ENCODE measurements around the gene NHSL2.

DNA sequence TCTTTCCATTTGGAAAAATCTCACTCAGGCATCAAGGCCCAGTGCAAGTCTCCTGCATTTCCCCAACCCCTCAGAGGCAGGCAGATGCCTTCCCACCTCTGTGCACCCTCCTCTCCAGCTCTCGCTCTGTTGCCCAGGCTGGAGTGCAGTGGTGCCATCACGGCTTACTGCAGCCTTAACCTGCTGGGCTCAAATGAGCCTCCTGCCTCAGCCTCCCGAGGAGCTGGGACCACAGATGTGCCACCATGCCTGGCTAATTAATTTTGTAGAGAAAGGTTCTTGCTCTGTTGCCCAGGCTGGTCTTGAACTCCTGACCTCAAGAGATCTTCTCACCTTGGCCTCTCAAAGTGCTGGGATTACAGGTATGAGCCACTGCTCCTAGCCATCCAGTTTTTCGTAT is 95.8 kb downstream of the NHSL2 start:
- TF ChIP-seq RCOR1 (IDR thresholded peaks at IDR 0.05; ENCODE audit: low read length), result no peak
- no peak for TF ChIP-seq GABPA (IDR thresholded peaks at IDR 0.05; ENCODE audit: low read depth)
- TF ChIP-seq, protein P1, sequence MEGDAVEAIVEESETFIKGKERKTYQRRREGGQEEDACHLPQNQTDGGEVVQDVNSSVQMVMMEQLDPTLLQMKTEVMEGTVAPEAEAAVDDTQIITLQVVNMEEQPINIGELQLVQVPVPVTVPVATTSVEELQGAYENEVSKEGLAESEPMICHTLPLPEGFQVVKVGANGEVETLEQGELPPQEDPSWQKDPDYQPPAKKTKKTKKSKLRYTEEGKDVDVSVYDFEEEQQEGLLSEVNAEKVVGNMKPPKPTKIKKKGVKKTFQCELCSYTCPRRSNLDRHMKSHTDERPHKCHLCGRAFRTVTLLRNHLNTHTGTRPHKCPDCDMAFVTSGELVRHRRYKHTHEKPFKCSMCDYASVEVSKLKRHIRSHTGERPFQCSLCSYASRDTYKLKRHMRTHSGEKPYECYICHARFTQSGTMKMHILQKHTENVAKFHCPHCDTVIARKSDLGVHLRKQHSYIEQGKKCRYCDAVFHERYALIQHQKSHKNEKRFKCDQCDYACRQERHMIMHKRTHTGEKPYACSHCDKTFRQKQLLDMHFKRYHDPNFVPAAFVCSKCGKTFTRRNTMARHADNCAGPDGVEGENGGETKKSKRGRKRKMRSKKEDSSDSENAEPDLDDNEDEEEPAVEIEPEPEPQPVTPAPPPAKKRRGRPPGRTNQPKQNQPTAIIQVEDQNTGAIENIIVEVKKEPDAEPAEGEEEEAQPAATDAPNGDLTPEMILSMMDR (IDR thresholded peaks at IDR 0.05), result no peak
- no peak for TF ChIP-seq RAD21 (IDR thresholded peaks at IDR 0.05; ENCODE audit: low read length)
- TF ChIP-seq TEAD4 (IDR thresholded peaks at IDR 0.05; ENCODE audit: borderline replicate concordance, insufficient read depth), result no peak
- TF ChIP-seq, protein P2, sequence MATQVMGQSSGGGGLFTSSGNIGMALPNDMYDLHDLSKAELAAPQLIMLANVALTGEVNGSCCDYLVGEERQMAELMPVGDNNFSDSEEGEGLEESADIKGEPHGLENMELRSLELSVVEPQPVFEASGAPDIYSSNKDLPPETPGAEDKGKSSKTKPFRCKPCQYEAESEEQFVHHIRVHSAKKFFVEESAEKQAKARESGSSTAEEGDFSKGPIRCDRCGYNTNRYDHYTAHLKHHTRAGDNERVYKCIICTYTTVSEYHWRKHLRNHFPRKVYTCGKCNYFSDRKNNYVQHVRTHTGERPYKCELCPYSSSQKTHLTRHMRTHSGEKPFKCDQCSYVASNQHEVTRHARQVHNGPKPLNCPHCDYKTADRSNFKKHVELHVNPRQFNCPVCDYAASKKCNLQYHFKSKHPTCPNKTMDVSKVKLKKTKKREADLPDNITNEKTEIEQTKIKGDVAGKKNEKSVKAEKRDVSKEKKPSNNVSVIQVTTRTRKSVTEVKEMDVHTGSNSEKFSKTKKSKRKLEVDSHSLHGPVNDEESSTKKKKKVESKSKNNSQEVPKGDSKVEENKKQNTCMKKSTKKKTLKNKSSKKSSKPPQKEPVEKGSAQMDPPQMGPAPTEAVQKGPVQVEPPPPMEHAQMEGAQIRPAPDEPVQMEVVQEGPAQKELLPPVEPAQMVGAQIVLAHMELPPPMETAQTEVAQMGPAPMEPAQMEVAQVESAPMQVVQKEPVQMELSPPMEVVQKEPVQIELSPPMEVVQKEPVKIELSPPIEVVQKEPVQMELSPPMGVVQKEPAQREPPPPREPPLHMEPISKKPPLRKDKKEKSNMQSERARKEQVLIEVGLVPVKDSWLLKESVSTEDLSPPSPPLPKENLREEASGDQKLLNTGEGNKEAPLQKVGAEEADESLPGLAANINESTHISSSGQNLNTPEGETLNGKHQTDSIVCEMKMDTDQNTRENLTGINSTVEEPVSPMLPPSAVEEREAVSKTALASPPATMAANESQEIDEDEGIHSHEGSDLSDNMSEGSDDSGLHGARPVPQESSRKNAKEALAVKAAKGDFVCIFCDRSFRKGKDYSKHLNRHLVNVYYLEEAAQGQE (IDR thresholded peaks at IDR 0.05; ENCODE audit: low read depth, low read length), result no peak
- TF ChIP-seq EP300 (IDR thresholded peaks at IDR 0.05; ENCODE audit: borderline replicate concordance in 1 of 2, low read depth in 1 of 2, low read length in 1 of 2), result no peak
- TF ChIP-seq, protein P3, sequence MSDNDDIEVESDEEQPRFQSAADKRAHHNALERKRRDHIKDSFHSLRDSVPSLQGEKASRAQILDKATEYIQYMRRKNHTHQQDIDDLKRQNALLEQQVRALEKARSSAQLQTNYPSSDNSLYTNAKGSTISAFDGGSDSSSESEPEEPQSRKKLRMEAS (IDR thresholded peaks at IDR 0.05; ENCODE audit: low read depth), result no peak
